OCI-LY7 (cell line): Measurements from ENCODE around the gene CKAP2L. TPM values are rescaled to one million over a fixed set of nuclear protein-coding genes. Genes with fewer than 3 reads are reported as not detected.

ENCODE experiments used
- BruUV-seq: library from RNA; stranded (reverse); fragments of 400-500 nt; replicated peaks from 2 replicates; lab custom pipeline; 2021; lab: Mats Ljungman, UMichigan
- CTCF ChIA-PET: fragments of 300-600 bp; sonication (Branson Sonifier 250); formaldehyde crosslinking; loops from one replicate; lab custom pipeline; 2022; ENCODE audit warnings: antibody characterized with exemption; ENCODE audit not compliant: unreplicated experiment; lab: Charles Lee
- POLR2A ChIA-PET: fragments of 300-600 bp; sonication (Branson Sonifier 250); formaldehyde crosslinking; loops from one replicate; lab custom pipeline; 2022; ENCODE audit warnings: antibody characterized with exemption; lab: Charles Lee
- DNase-seq: peaks from one replicate; pipeline ENCODE4 v3.0.0-alpha.2; 2015; ENCODE audit warnings: low spot score
- H2AFZ ChIP-seq: fragments of 200-600 bp; sonication (generic), shearing (Covaris generic); 2 replicates; pipeline ENCODE4 v1.6.1; 2014; ENCODE audit warnings: mild to moderate bottlenecking, antibody characterized with exemption, low read length, moderate library complexity
- H3K27ac ChIP-seq: fragments of 200-600 bp; sonication (generic); 2 replicates; pipeline ENCODE4 v1.5.1; 2014; ENCODE audit warnings: mixed run types, low read depth, mild to moderate bottlenecking, moderate library complexity, low read length, inconsistent platforms; ENCODE audit not compliant: poor library complexity, severe bottlenecking
- H3K36me3 ChIP-seq: fragments of 200-600 bp; sonication (generic); 2 replicates; pipeline ENCODE4 v1.6.1; 2014; ENCODE audit warnings: mild to moderate bottlenecking, antibody characterized with exemption, low read length, moderate library complexity, mixed read lengths; ENCODE audit not compliant: insufficient read depth
- H3K4me1 ChIP-seq: fragments of 200-600 bp; sonication (generic); 2 replicates; pipeline ENCODE4 v1.5.1; 2014; ENCODE audit warnings: mild to moderate bottlenecking, low read length; ENCODE audit not compliant: insufficient read depth, poor library complexity, severe bottlenecking
- H3K4me2 ChIP-seq: fragments of 200-600 bp; sonication (generic); 2 replicates; pipeline ENCODE4 v1.6.1; 2014; ENCODE audit warnings: mild to moderate bottlenecking, low read length
- H3K4me3 ChIP-seq: fragments of 200-600 bp; sonication (generic); 2 replicates; pipeline ENCODE4 v1.5.1; 2014; ENCODE audit warnings: mild to moderate bottlenecking, low read depth, low read length; ENCODE audit not compliant: poor library complexity, severe bottlenecking
- H3K79me2 ChIP-seq: fragments of 200-600 bp; sonication (generic); 2 replicates; pipeline ENCODE4 v1.6.1; 2016; ENCODE audit warnings: low read depth, mild to moderate bottlenecking, low read length, moderate library complexity, mixed read lengths; ENCODE audit not compliant: insufficient read depth
- H3K9me2 ChIP-seq: fragments of 200-600 bp; sonication (generic); 2 replicates; pipeline ENCODE4 v1.6.1; 2016; ENCODE audit warnings: mild to moderate bottlenecking, low read length, mixed read lengths; ENCODE audit not compliant: insufficient read depth
- H3K9me3 ChIP-seq: fragments of 200-600 bp; sonication (generic); 2 replicates; pipeline ENCODE4 v1.6.1; 2014; ENCODE audit warnings: mild to moderate bottlenecking, mixed run types, low read length, mixed read lengths
- H4K20me1 ChIP-seq: fragments of 200-600 bp; sonication (generic); 2 replicates; pipeline ENCODE4 v1.6.1; 2014; ENCODE audit warnings: mild to moderate bottlenecking, antibody characterized with exemption, low read length, moderate library complexity, mixed read lengths; ENCODE audit not compliant: insufficient read depth
- CTCF ChIP-seq: fragments of 200-600 bp; sonication (generic); conservative IDR thresholded peaks from 2 replicates; pipeline ENCODE4 v1.5.1; 2014; ENCODE audit warnings: mild to moderate bottlenecking, antibody characterized with exemption, low read length, moderate library complexity, mixed read lengths
- EZH2phosphoT487 ChIP-seq: fragments of 200-600 bp; sonication (generic); IDR thresholded peaks from 2 replicates; pipeline ENCODE4 v1.6.1; 2018; ENCODE audit warnings: low read depth, borderline replicate concordance, mild to moderate bottlenecking, mixed run types, antibody characterized with exemption, low read length, moderate library complexity, mixed read lengths
- intact Hi-C: fragments of 100-400 bp; cut with micrococcal nuclease; formaldehyde crosslinking; loops from one replicate; pipeline ENCODE4 v1.10.0; 2022; ENCODE audit not compliant: unreplicated experiment
- total RNA-seq, 2 experiments: library from RNA; depleted of rRNA in 1 of 2; stranded (reverse); fragments of >200 nt in 1 of 2; shearing (Covaris generic) in 1 of 2; gene quantifications; 2 replicates each; pipeline ENCODE4 v1.2.3, GENCODE V29; 2014 to 2022

CKAP2L gene
- total RNA-seq, 2 experiments from 2014 or later = 31.8 to 61.8 TPM

- TF ChIP-seq CTCF (no peak), EZH2phosphoT487 (no peak)
- CTCF ChIA-PET = no interaction called here
- BruUV-seq = no TSS peak
- DNase-seq = no peak
- Histone ChIP-seq H3K27ac (no peak overlapping the region), H3K36me3 (no peaks in the 10 kb centered on the region), H3K9me2 (no peaks in the 10 kb centered on the region), H3K4me3 (no peak overlapping the region), H3K4me2 (0 out of 2 replicates have a peak overlapping the region, but pooled peaks have one; percentile 25), H3K79me2 (no peaks in the 10 kb centered on the region), H3K4me1 (peaks cover 10% of the 10 kb centered on the region), H4K20me1 (no peaks in the 10 kb centered on the region), H2AFZ (no peak overlapping the region), H3K9me3 (0 out of 2 replicates have a peak, but pooled peaks cover 9% of the 10 kb centered on the region)
- POLR2A ChIA-PET = no interaction called here
- intact Hi-C loops = no loop called here
Measured at GRCh38 chr2:112811276-112811831, 46.9 kb upstream of the CKAP2L start.

- Histone ChIP-seq H3K9me3 (0 out of 2 replicates have a peak, but pooled peaks cover 9% of the 10 kb centered on the region), H3K4me3 (no peak overlapping the region), H3K4me1 (peaks cover 10% of the 10 kb centered on the region), H3K79me2 (no peaks in the 10 kb centered on the region), H3K36me3 (no peaks in the 10 kb centered on the region), H3K27ac (no peak overlapping the region), H3K9me2 (no peaks in the 10 kb centered on the region), H2AFZ (no peak overlapping the region), H3K4me2 (no peak overlapping the region), H4K20me1 (no peaks in the 10 kb centered on the region)
- DNase-seq = no peak
- BruUV-seq = no TSS peak
- intact Hi-C loops = no loop called here
- POLR2A ChIA-PET = interaction anchor here (1.1 kb wide), 1 partner anchor 13 kb away, joined by 3 read pairs; no protein-coding TSS in a partner anchor
- TF ChIP-seq CTCF (no peak), EZH2phosphoT487 (no peak)
- CTCF ChIA-PET = no interaction called here
Measured at GRCh38 chr2:112809112-112809511, 44.7 kb upstream of the CKAP2L start.

GRCh38 chr2:112807233-112807807 is 42.9 kb upstream of the CKAP2L start:
- no peak overlapping the region for H3K27ac ChIP-seq
- BruUV-seq = no TSS peak
- H3K79me2 ChIP-seq = no peaks in the 10 kb centered on the region
- ChIA-PET POLR2A (interaction anchor here (0.6 kb wide), 1 partner anchor 76 kb away, joined by 3 read pairs; no protein-coding TSS in a partner anchor), CTCF (no interaction called here)
- no peaks in the 10 kb centered on the region for H3K9me2 ChIP-seq
- TF ChIP-seq CTCF = no peak
- no peak for TF ChIP-seq EZH2phosphoT487
- H3K4me1 ChIP-seq = peaks cover 9% of the 10 kb centered on the region
- DNase-seq = no peak
- 0 out of 2 replicates have a peak, but pooled peaks cover 9% of the 10 kb centered on the region for H3K9me3 ChIP-seq
- H3K4me2 ChIP-seq = no peak overlapping the region
- no peaks in the 10 kb centered on the region for H3K36me3 ChIP-seq
- no peak overlapping the region for H3K4me3 ChIP-seq
- intact Hi-C loops = no loop called here
- no peak overlapping the region for H2AFZ ChIP-seq
- H4K20me1 ChIP-seq = no peaks in the 10 kb centered on the region
